A673 (cell line): ENCODE data around the gene L3MBTL1.

Source experiments
- CTCF ChIP-seq: fragments of 300-800, 200-600 bp; sonication (generic); conservative IDR thresholded peaks from 2 replicates; pipeline ENCODE4 v1.5.1; 2017; ENCODE audit warnings: low read depth, mild to moderate bottlenecking, antibody characterized with exemption, low read length, moderate library complexity, mixed read lengths
- EZH2 ChIP-seq: fragments of 200-600 bp; sonication (generic); IDR thresholded peaks from 2 replicates; pipeline ENCODE4 v1.6.1; 2017; ENCODE audit warnings: borderline replicate concordance, low read depth, mild to moderate bottlenecking, mixed read lengths, antibody characterized with exemption, low read length; ENCODE audit not compliant: poor library complexity, severe bottlenecking

- TF ChIP-seq CTCF (no peak), EZH2 (no peak)
Measured at GRCh38 chr20:43463527-43464218, 43.8 kb upstream of the L3MBTL1 start.
